ENCODE measurements around the gene TMEM259. TPM values are rescaled to one million over a fixed set of nuclear protein-coding genes. Genes with fewer than 3 reads are reported as not detected.
A peak's percentile ranks its signal among the peaks of the same experiment; 100 is the strongest.

Gene TMEM259
- total RNA-seq, 1 donor from 2014 or later = 232 TPM

DNA sequence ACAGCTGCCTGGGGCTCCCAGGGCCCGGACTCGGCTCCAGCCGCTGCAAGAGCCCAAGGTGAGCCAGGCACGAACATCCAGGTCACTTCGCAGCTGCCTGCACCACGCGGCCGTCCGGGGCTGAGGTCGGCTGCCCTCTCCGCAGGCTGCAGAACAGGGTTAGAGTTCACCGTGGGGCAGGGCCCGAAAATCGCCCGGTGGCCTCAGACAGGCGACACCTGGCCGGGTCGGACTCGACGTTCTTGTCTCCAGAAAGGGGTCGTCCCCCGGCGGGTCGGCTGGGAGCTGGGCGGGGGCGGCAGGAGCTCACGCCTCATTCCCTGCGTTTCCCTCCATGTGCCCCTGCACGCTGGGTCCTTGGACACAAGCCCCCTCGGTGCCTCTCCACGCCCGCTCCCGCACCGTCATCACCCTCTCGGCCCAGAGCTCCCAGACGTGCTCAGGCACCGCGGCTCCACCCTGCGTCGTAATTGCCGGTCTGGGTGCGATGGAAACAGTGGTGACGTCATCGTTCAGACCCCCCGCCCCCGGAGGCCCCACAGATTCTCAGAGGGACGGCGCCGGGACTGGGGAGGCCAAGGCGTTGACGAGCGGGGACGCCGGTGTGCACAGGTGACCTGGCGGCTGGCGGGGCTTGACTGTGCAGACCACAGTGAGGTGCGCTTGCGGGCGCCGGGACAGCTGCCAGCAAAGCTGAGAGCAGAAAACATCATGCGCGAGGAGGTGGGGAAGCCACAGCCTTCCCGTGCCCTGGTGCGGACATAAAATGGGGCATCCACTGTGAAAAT is 24.7 kb downstream of the TMEM259 start:
- H3K27me3 Mint-ChIP-seq (ENCODE audit: low read depth) = peaks cover 49% of the 10 kb centered on the region
- H3K4me3 Mint-ChIP-seq = peak overlapping the region; percentile 48
- peaks cover 13% of the 10 kb centered on the region for H3K4me1 Mint-ChIP-seq
- H3K9me3 Mint-ChIP-seq = no peaks in the 10 kb centered on the region
- DNase-seq (ENCODE audit: low spot score in 2 of 2, unreplicated experiment in 2 of 2) = peak in 1 of 2 experiments; percentile 59
- H3K36me3 Mint-ChIP-seq = peaks cover 3% of the 10 kb centered on the region
- no peak for TF ChIP-seq CTCF (IDR thresholded peaks at IDR 0.05; ENCODE audit: unreplicated experiment)
- H3K27ac Mint-ChIP-seq = no peak overlapping the region

DNA sequence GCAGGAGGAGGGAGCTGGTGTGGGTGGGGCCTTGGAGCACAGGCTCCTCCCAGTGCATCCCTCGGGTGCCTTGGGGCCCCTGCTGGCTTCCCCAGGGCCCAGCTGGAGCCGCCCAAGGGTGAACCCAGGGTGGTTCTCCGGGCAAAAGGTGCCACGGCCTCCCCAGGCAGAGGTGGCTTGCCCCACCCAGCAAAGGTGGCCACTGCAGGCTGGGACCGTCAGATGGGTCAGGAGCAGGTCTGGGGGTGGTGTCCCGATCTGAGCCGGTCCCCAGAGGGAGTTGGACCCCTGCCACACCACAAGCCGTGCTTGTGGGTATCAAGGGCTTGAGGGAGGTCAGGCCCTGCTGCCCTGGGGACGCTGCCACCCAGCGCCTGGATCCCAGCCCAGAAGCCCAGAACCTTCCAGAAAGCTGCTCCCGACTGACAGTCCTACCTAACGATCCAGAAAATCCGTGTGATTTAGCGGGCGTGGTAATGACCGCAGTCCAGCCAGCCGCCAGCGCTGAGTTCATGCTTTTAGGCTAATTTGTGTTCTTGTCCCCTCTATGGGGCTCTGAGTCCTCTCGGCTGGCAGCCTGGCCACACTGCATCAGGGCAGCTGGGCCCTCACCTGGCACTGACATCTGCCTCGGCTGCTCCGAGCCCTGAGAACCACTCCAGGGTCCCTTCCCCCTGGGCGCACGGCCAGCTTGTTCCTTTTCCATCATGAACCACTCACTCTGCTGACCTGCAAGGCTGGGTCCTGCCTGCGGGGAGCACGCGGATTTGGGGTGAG is 25.7 kb downstream of the TMEM259 start:
- Mint-ChIP-seq H3K27ac (no peak overlapping the region), H3K36me3 (peaks cover 6% of the 10 kb centered on the region), H3K9me3 (no peaks in the 10 kb centered on the region), H3K27me3 (ENCODE audit: low read depth) (peaks cover 44% of the 10 kb centered on the region), H3K4me1 (peaks cover 10% of the 10 kb centered on the region), H3K4me3 (no peak overlapping the region)
- no peak for TF ChIP-seq CTCF (IDR thresholded peaks at IDR 0.05; ENCODE audit: unreplicated experiment)
- DNase-seq (ENCODE audit: low spot score in 2 of 2, unreplicated experiment in 2 of 2) = no peak

DNA sequence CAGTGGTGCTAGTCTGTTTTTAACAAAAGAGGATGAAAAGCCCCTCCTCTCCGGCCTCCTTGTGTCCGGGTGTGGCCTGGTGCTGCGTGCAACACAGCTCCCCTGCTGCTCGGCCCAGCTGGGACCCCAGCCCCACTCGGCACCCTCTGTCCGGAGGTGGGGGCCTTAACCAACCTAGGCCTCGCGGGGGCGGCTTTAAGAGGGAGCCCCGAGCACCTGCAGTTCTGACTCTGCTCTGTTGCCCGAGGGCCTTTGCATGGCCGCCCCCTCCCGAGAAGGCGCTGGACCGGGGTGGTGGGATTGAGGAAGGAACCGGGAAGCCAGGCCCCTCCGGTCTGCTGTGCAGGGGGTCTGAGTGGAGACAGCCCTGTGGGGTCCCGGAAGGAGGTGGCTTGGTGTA is 26.4 kb downstream of the TMEM259 start:
- no peak overlapping the region for H3K4me3 Mint-ChIP-seq
- no peaks in the 10 kb centered on the region for H3K9me3 Mint-ChIP-seq
- no peak for DNase-seq (ENCODE audit: low spot score in 2 of 2, unreplicated experiment in 2 of 2)
- no peak for TF ChIP-seq CTCF (IDR thresholded peaks at IDR 0.05; ENCODE audit: unreplicated experiment)
- H3K4me1 Mint-ChIP-seq = peaks cover 10% of the 10 kb centered on the region
- peaks cover 6% of the 10 kb centered on the region for H3K36me3 Mint-ChIP-seq
- H3K27me3 Mint-ChIP-seq (ENCODE audit: low read depth) = peaks cover 40% of the 10 kb centered on the region
- no peak overlapping the region for H3K27ac Mint-ChIP-seq

GRCh38 chr19:993831-994393 is 27.0 kb downstream of the TMEM259 start:
- peaks cover 6% of the 10 kb centered on the region for H3K4me1 Mint-ChIP-seq
- no peaks in the 10 kb centered on the region for H3K9me3 Mint-ChIP-seq
- H3K27me3 Mint-ChIP-seq (ENCODE audit: low read depth) = peaks cover 34% of the 10 kb centered on the region
- H3K4me3 Mint-ChIP-seq = no peak overlapping the region
- peaks cover 8% of the 10 kb centered on the region for H3K36me3 Mint-ChIP-seq
- DNase-seq (ENCODE audit: low spot score in 2 of 2, unreplicated experiment in 2 of 2) = no peak
- no peak for TF ChIP-seq CTCF (IDR thresholded peaks at IDR 0.05; ENCODE audit: unreplicated experiment)
- H3K27ac Mint-ChIP-seq = no peak overlapping the region

GRCh38 chr19:993361-993830 is 27.5 kb downstream of the TMEM259 start:
- TF ChIP-seq CTCF (IDR thresholded peaks at IDR 0.05; ENCODE audit: unreplicated experiment) = no peak
- Mint-ChIP-seq H3K36me3 (peaks cover 8% of the 10 kb centered on the region), H3K4me3 (no peak overlapping the region), H3K4me1 (peaks cover 6% of the 10 kb centered on the region), H3K27me3 (ENCODE audit: low read depth) (peaks cover 30% of the 10 kb centered on the region), H3K27ac (no peak overlapping the region), H3K9me3 (no peaks in the 10 kb centered on the region)
- no peak for DNase-seq (ENCODE audit: low spot score in 2 of 2, unreplicated experiment in 2 of 2)

Data from mesothelial cell of epicardium (in vitro differentiated cells).